ENCODE measurements around the gene RABEP1.

GRCh38 chr17:5329784-5330557 lies 47.9 kb downstream of the RABEP1 start:
- TF ChIP-seq ZFX (IDR thresholded peaks at IDR 0.05; ENCODE audit: borderline replicate concordance) (no peak), CTCF (IDR thresholded peaks at IDR 0.05) (no peak)
